NK-92 (cell line): ENCODE data around the gene LNX2.

Experiments
- DNase-seq: peaks from one replicate; lab custom pipeline; 2025; ENCODE audit not compliant: unreplicated experiment; lab: John Stamatoyannopoulos, UW

Gene LNX2

GRCh38 chr13:27570906-27571305, 49.4 kb downstream of the LNX2 start:
- DNase-seq, result no peak

- DNase-seq, result no peak
Measured at GRCh38 chr13:27569405-27569804, 50.9 kb downstream of the LNX2 start.

- DNase-seq, result no peak
Measured at GRCh38 chr13:27565818-27566217, 54.5 kb downstream of the LNX2 start.

GRCh38 chr13:27562457-27562856, 57.9 kb downstream of the LNX2 start:
- no peak for DNase-seq

GRCh38 chr13:27559719-27560118, 60.6 kb downstream of the LNX2 start:
- no peak for DNase-seq

- DNase-seq, result no peak
Measured at GRCh38 chr13:27556109-27556508, 64.2 kb downstream of the LNX2 start.

- no peak for DNase-seq
Measured at GRCh38 chr13:27551562-27551961, 68.8 kb downstream of the LNX2 start.

GRCh38 chr13:27549406-27549981, 70.8 kb downstream of the LNX2 start:
- no peak for DNase-seq

GRCh38 chr13:27542220-27542619, 78.1 kb downstream of the LNX2 start:
- no peak for DNase-seq

- DNase-seq, result no peak
Measured at GRCh38 chr13:27541386-27541785, 78.9 kb downstream of the LNX2 start.

- DNase-seq, result no peak
Measured at GRCh38 chr13:27536361-27537101, 83.8 kb downstream of the LNX2 start.

GRCh38 chr13:27535546-27535945, 84.8 kb downstream of the LNX2 start:
- DNase-seq, result no peak

GRCh38 chr13:27534981-27535380, 85.3 kb downstream of the LNX2 start:
- DNase-seq, result no peak

GRCh38 chr13:27534108-27534980, 86.0 kb downstream of the LNX2 start:
- no peak for DNase-seq

- DNase-seq, result no peak
Measured at GRCh38 chr13:27533155-27533643, 87.1 kb downstream of the LNX2 start.

GRCh38 chr13:27528908-27529307, 91.4 kb downstream of the LNX2 start:
- no peak for DNase-seq

- no peak for DNase-seq
Measured at GRCh38 chr13:27526516-27526915, 93.8 kb downstream of the LNX2 start.

- no peak for DNase-seq
Measured at GRCh38 chr13:27524981-27525975, 95.1 kb downstream of the LNX2 start.

- DNase-seq, result no peak
Measured at GRCh38 chr13:27523346-27524073, 96.8 kb downstream of the LNX2 start.

GRCh38 chr13:27522847-27523246, 97.5 kb downstream of the LNX2 start:
- DNase-seq, result no peak
